ENCODE data around the gene PPFIA2.

DNA sequence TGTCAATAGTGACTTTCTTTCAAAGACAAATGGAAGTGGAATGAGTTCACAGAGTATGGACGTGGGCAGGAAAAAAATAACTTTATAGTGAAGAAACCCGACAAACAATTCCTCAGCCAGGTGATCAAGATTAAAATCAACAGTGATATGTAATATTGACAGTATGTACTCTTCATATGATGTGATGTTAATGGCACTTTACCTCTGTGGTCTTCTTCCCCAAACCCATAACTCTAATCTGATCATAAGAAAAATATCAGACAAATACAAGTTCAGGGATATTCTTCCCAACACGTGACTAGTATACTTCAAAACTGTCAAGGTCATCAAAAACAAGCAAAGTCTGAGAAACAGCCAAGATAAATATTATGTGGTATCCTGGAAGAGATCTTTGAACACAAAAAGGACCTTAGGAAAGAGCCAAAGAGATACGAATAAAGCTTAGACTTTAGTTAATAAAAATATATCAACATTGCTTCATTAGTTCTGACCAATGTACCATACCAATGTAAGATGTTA is 215.5 kb downstream of the PPFIA2 start:
- TF ChIP-seq, protein P1, sequence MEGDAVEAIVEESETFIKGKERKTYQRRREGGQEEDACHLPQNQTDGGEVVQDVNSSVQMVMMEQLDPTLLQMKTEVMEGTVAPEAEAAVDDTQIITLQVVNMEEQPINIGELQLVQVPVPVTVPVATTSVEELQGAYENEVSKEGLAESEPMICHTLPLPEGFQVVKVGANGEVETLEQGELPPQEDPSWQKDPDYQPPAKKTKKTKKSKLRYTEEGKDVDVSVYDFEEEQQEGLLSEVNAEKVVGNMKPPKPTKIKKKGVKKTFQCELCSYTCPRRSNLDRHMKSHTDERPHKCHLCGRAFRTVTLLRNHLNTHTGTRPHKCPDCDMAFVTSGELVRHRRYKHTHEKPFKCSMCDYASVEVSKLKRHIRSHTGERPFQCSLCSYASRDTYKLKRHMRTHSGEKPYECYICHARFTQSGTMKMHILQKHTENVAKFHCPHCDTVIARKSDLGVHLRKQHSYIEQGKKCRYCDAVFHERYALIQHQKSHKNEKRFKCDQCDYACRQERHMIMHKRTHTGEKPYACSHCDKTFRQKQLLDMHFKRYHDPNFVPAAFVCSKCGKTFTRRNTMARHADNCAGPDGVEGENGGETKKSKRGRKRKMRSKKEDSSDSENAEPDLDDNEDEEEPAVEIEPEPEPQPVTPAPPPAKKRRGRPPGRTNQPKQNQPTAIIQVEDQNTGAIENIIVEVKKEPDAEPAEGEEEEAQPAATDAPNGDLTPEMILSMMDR (IDR thresholded peaks at IDR 0.05; ENCODE audit: low read length): no peak
- no peak for TF ChIP-seq EZH2 (IDR thresholded peaks at IDR 0.05; ENCODE audit: borderline replicate concordance, low read length)
